ENCODE data around the gene HNRNPF.
"Not testable (repeated sequence)": the region's sequence is repeated elsewhere in the genome, so short reads cannot be mapped to it uniquely, and the experiment has no call there.

Gene HNRNPF

DNA sequence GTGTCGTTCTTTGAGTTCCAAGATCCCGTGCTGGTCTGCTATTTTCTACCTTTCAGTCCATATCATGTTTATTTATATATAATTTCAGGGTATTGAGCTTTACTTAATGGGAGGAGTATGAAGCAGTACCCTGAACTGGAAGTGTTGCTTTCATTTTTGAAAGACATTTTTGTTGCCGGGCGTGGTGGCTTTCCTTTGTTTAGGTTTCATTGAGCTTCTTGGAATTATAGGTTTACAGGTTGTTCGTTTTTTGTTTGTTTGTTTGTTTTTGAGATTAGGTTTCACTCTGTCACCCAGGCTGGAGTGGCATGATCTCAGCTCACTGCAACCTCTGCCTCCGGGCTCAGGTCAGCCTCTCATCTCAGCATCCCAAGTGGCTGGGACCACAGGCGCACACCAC, 35.3 kb upstream of the HNRNPF start:
- Histone ChIP-seq H3K36me3 (ENCODE audit: control insufficient read depth in 1 of 2, insufficient read depth in 2 of 2, low read length in 2 of 2) (no peaks in the 10 kb centered on the region), H3K9ac (ENCODE audit: low read depth in 1 of 2, low read length in 2 of 2) (no peak overlapping the region), H3K4me3 (ENCODE audit: low read depth in 1 of 2, low read length in 2 of 2) (no peak overlapping the region), H3K27me3 (ENCODE audit: control insufficient read depth in 1 of 2, insufficient read depth in 2 of 2, low read length in 2 of 2) (no peaks in the 10 kb centered on the region), H3K4me1 (ENCODE audit: control insufficient read depth in 1 of 2, insufficient read depth in 2 of 2, low read length in 2 of 2) (no peaks in the 10 kb centered on the region), H3K9me3 (ENCODE audit: control insufficient read depth in 1 of 2, low read length in 2 of 2) (no peaks in the 10 kb centered on the region), H3K27ac (ENCODE audit: low read depth, low read length) (no peak overlapping the region)

DNA sequence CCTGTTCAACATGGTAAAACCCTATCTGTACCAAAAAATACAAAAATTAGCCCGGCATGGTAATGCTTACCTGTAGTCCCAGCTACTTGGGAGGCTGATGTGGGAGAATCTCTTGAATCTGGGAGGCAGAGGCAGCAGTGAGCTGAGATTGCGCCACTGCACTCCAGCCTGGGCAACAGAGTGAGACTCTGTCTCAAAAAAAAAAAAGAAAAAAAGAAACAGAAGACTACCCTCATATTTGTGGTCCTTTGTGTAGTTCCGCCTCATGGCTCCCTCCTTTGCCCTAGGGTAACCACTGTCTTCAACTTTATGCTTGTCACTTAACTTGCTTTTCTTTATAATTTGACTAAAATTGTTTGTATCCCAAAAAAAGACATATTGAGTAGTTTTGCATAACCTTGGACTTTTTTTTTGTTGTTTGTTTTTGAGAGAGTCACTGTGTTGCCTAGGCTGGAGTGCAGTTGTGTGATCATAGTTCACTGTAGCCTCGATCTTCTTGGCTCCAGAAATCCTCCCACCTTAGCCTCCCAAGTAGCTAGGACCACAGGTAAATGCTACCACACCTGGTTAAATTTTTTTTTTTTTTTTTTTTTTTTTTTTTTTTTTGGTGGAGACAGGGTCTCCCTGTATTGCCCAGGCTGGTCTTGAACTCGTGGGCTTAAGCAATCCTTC, 31.6 kb upstream of the HNRNPF start:
- H3K27ac ChIP-seq (ENCODE audit: low read depth, low read length) = no peak overlapping the region
- H3K9ac ChIP-seq (ENCODE audit: low read depth in 1 of 2, low read length in 2 of 2) = no peak overlapping the region
- no peaks in the 10 kb centered on the region for H3K9me3 ChIP-seq (ENCODE audit: control insufficient read depth in 1 of 2, low read length in 2 of 2)
- H3K4me1 ChIP-seq (ENCODE audit: control insufficient read depth in 1 of 2, insufficient read depth in 2 of 2, low read length in 2 of 2) = peaks cover 0 to 4% of the 10 kb centered on the region in 2 donors
- H3K36me3 ChIP-seq (ENCODE audit: control insufficient read depth in 1 of 2, insufficient read depth in 2 of 2, low read length in 2 of 2) = no peaks in the 10 kb centered on the region
- no peaks in the 10 kb centered on the region for H3K27me3 ChIP-seq (ENCODE audit: control insufficient read depth in 1 of 2, insufficient read depth in 2 of 2, low read length in 2 of 2)
- H3K4me3 ChIP-seq (ENCODE audit: low read depth in 1 of 2, low read length in 2 of 2) = no peak overlapping the region

DNA sequence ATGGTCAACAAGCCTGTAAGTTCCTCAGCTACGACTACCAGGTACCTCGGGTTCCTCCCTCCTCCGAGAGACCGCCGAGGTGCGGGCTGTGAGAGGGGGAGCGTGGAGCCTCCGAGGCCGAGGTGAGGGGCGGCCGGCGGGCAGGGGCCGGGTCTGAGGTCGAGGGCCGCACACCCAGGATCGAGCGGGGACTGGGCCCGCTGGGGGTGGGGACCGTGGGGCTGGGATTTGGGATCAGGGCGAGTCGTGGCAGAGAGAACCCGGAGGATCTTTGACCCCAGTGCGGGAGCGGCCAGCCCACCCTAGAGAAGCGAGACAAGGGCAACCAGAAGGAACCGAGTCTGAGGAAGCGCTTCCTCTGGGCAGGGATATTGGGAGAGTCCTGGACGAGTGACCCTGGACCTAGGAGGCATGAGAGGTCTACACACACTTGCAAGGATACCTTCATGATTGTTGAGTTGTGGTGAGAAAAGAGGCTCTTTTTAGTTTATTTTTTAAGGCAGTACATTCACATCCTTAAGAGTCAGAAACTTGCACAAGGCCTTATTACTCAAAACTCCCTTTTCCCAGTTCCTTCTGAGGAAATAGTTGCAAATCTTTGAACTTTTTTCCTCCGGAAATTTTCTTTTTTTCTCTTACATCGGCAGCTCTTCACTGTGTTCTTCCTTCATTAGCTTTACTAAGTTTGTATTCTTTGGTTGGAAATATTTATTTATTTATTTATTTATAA, 28.3 kb upstream of the HNRNPF start:
- Histone ChIP-seq H3K27me3 (ENCODE audit: control insufficient read depth in 1 of 2, insufficient read depth in 2 of 2, low read length in 2 of 2) (no peaks in the 10 kb centered on the region), H3K9me3 (ENCODE audit: control insufficient read depth in 1 of 2, low read length in 2 of 2) (no peaks in the 10 kb centered on the region), H3K4me1 (ENCODE audit: control insufficient read depth in 1 of 2, insufficient read depth in 2 of 2, low read length in 2 of 2) (peaks cover 0 to 4% of the 10 kb centered on the region in 2 donors), H3K36me3 (ENCODE audit: control insufficient read depth in 1 of 2, insufficient read depth in 2 of 2, low read length in 2 of 2) (no peaks in the 10 kb centered on the region), H3K27ac (ENCODE audit: low read depth, low read length) (peak overlapping the region; percentile 99), H3K9ac (ENCODE audit: low read depth in 1 of 2, low read length in 2 of 2) (peak overlapping the region; percentile 93 to 98), H3K4me3 (ENCODE audit: low read depth in 1 of 2, low read length in 2 of 2) (peak overlapping the region; percentile 92 to 95)

DNA sequence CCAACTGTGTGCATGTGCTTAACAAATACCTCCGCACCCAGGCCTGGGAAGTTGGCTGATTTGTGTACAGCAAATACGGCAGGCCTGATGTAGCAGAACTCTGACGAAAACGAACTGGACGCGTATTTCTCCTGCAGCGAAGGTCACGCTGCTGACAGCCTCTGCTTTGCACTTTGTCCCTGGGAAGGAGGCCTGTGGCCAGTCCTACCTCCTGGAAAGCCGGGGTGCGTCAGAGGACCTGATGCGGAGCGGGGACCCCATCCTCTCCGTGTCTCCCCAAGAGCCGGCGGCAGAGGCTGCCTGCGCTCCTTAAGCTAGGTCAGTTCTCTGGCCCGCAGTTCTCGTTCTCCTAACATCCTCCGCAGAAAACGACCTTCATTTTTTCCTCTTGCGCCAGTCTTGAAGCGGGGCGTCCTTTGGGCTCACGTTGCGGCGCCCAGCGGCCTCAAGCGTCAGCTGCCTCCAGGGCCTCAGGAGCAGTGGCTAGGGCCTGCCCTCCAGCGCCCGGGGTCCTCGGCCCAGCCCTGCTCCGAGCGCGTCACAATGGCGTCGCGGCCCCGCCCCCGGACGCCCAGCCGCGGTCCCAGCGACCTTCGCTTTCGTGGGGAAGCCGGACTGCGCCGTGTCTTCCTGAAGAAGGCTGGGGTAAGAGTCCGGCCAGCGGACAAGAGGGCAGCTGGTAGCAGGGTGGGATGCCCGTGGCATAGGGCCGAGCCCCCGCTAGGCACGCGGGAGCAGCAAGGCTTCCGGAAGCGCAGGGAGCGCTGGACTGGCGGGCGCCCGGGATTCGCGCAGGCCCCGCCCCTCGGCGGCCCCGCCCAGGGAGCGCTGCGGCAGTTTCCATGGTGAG, 27.5 kb upstream of the HNRNPF start, which contains the start of gene ZNF487:
Gene ZNF487 (plus strand): TSS at position 821 of the 850 bp plus-strand sequence. CDS start 38,703 bp downstream, outside the sequence.
- peak within 1 kb of the TSS; percentile 98 to 100 for H3K9ac ChIP-seq (ENCODE audit: low read depth in 1 of 2, low read length in 2 of 2)
- no peaks in the 10 kb centered on the region for H3K27me3 ChIP-seq (ENCODE audit: control insufficient read depth in 1 of 2, insufficient read depth in 2 of 2, low read length in 2 of 2)
- H3K4me1 ChIP-seq (ENCODE audit: control insufficient read depth in 1 of 2, insufficient read depth in 2 of 2, low read length in 2 of 2) = peaks cover 0 to 4% of the 10 kb centered on the region in 2 donors
- peak within 1 kb of the TSS; percentile 99 for H3K27ac ChIP-seq (ENCODE audit: low read depth, low read length)
- no peaks in the 10 kb centered on the region for H3K9me3 ChIP-seq (ENCODE audit: control insufficient read depth in 1 of 2, low read length in 2 of 2)
- no peaks in the 10 kb centered on the region for H3K36me3 ChIP-seq (ENCODE audit: control insufficient read depth in 1 of 2, insufficient read depth in 2 of 2, low read length in 2 of 2)
- peak within 1 kb of the TSS; percentile 92 to 95 for H3K4me3 ChIP-seq (ENCODE audit: low read depth in 1 of 2, low read length in 2 of 2)

DNA sequence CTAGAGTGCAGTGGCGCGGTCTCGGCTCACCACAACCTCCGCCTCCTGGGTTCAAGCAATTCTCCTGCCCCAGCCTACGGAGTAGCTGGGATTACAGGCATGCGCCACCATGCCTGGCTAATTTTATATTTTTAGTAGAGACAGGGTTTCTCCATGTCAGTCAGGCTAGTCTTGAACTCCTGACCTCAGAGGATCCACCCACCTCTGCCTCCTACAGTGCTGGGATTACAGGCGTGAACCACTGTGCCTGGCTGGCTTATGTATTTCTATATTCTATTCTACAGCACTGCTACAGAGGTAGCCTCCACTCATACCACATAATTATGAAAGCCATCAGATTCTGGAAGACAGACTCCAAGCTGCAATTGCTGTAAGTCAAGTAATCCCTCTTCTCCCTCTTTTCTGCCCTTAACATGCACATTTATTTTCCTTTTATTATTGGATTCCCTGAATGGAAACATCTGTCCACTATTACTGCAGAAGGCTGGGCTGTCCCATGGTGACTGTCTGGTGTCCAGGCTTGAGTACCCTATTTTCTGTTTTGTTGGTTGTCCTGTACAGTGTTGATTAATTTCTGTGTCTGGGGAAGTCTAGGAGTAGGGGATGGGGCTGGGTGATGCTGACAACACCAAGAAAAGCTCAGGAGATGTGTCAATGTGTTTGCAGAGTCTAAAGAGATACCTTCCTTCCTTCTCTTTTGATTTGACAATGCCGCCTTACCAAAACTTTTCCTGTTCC, 22.1 kb upstream of the HNRNPF start:
- no peak overlapping the region for H3K9ac ChIP-seq (ENCODE audit: low read depth in 1 of 2, low read length in 2 of 2)
- no peaks in the 10 kb centered on the region for H3K27me3 ChIP-seq (ENCODE audit: control insufficient read depth in 1 of 2, insufficient read depth in 2 of 2, low read length in 2 of 2)
- no peak overlapping the region for H3K4me3 ChIP-seq (ENCODE audit: low read depth in 1 of 2, low read length in 2 of 2)
- no peaks in the 10 kb centered on the region for H3K36me3 ChIP-seq (ENCODE audit: control insufficient read depth in 1 of 2, insufficient read depth in 2 of 2, low read length in 2 of 2)
- H3K9me3 ChIP-seq (ENCODE audit: control insufficient read depth in 1 of 2, low read length in 2 of 2) = no peaks in the 10 kb centered on the region
- H3K4me1 ChIP-seq (ENCODE audit: control insufficient read depth in 1 of 2, insufficient read depth in 2 of 2, low read length in 2 of 2) = no peaks in the 10 kb centered on the region
- no peak overlapping the region for H3K27ac ChIP-seq (ENCODE audit: low read depth, low read length)

DNA sequence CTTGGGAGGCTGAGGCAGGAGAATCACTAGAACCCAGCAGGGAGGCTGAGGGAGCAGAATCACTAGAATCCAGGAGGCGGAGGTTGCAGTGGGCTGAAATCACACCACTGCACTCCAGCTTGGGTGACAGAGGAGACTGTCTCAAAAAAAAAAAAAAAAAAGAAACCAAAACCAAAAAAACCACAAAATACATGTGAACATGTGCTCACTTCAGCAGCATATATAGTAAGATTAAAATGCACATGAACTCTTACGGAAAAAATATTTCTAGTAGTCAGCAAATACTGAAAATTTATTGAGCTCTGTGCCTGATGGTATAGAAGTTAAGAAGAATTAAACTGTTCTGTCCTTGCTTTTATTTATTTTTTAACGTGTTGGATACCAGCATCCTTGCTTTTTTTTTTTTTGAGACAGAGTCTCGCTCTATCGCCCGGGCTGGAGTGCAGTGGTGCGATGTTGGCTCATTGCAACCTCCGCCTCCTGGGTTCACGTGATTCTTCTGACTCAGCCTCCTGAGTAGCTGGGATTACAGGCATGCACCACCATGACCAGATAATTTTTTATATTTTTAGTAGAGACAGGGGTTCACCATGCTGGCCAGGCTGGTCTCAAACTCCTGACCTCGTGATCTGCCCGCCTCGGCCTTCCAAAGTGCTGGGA, 18.3 kb upstream of the HNRNPF start:
- Histone ChIP-seq H3K4me1 (ENCODE audit: control insufficient read depth in 1 of 2, insufficient read depth in 2 of 2, low read length in 2 of 2) (no peaks in the 10 kb centered on the region), H3K9ac (ENCODE audit: low read depth in 1 of 2, low read length in 2 of 2) (no peak overlapping the region), H3K4me3 (ENCODE audit: low read depth in 1 of 2, low read length in 2 of 2) (no peak overlapping the region), H3K27ac (ENCODE audit: low read depth, low read length) (no peak overlapping the region), H3K27me3 (ENCODE audit: control insufficient read depth in 1 of 2, insufficient read depth in 2 of 2, low read length in 2 of 2) (no peaks in the 10 kb centered on the region), H3K9me3 (ENCODE audit: control insufficient read depth in 1 of 2, low read length in 2 of 2) (no peaks in the 10 kb centered on the region), H3K36me3 (ENCODE audit: control insufficient read depth in 1 of 2, insufficient read depth in 2 of 2, low read length in 2 of 2) (no peaks in the 10 kb centered on the region)

DNA sequence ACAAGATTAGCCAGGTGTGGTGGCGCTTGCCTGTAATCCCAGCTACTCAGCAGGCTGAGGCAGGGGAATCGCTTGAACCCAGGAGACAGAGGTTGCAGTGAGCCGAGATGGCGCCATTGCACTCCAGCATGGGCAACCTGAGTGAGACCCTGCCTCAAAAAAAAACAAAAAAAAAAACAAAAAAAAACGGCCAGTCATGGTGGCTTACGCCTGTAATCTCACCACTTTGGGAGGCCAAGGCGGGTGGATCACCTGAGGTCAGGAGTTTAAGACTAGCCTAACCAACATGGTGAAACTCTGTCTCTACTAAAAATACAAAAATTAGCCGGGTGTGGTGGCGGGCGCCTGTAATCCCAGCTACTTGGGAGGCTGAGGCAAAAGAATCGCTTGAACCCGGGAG, 17.5 kb upstream of the HNRNPF start:
- H3K9me3 ChIP-seq (ENCODE audit: control insufficient read depth in 1 of 2, low read length in 2 of 2); H3K27ac ChIP-seq (ENCODE audit: low read depth, low read length); H3K4me1 ChIP-seq (ENCODE audit: control insufficient read depth in 1 of 2, insufficient read depth in 2 of 2, low read length in 2 of 2); H3K27me3 ChIP-seq (ENCODE audit: control insufficient read depth in 1 of 2, insufficient read depth in 2 of 2, low read length in 2 of 2); H3K4me3 ChIP-seq (ENCODE audit: low read depth in 1 of 2, low read length in 2 of 2); H3K36me3 ChIP-seq (ENCODE audit: control insufficient read depth in 1 of 2, insufficient read depth in 2 of 2, low read length in 2 of 2); H3K9ac ChIP-seq (ENCODE audit: low read depth in 1 of 2, low read length in 2 of 2): not testable (repeated sequence)

DNA sequence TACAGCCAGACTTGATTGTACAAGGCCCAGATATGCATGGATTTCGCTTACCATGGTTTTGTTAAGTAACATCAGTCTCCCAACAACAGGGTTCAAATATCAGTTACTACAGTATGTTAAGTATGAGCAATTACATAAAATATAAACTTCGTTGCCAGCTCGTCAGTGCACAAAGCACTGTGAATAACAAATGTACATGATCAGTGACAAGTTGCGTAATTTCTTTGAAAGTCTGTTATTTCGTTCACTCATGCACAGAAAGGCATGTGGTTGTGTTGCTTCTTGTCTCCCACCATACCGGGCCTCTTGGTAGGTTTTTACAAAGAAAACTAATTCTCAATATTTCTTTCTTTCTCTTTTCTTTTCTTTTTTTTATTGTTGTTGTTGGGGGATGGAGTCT, 15.4 kb upstream of the HNRNPF start:
- no peaks in the 10 kb centered on the region for H3K9me3 ChIP-seq (ENCODE audit: control insufficient read depth in 1 of 2, low read length in 2 of 2)
- no peaks in the 10 kb centered on the region for H3K36me3 ChIP-seq (ENCODE audit: control insufficient read depth in 1 of 2, insufficient read depth in 2 of 2, low read length in 2 of 2)
- peaks cover 12 to 14% of the 10 kb centered on the region in 2 donors for H3K4me1 ChIP-seq (ENCODE audit: control insufficient read depth in 1 of 2, insufficient read depth in 2 of 2, low read length in 2 of 2)
- H3K4me3 ChIP-seq (ENCODE audit: low read depth in 1 of 2, low read length in 2 of 2) = no peak overlapping the region
- no peak overlapping the region for H3K9ac ChIP-seq (ENCODE audit: low read depth in 1 of 2, low read length in 2 of 2)
- no peak overlapping the region for H3K27ac ChIP-seq (ENCODE audit: low read depth, low read length)
- no peaks in the 10 kb centered on the region for H3K27me3 ChIP-seq (ENCODE audit: control insufficient read depth in 1 of 2, insufficient read depth in 2 of 2, low read length in 2 of 2)

DNA sequence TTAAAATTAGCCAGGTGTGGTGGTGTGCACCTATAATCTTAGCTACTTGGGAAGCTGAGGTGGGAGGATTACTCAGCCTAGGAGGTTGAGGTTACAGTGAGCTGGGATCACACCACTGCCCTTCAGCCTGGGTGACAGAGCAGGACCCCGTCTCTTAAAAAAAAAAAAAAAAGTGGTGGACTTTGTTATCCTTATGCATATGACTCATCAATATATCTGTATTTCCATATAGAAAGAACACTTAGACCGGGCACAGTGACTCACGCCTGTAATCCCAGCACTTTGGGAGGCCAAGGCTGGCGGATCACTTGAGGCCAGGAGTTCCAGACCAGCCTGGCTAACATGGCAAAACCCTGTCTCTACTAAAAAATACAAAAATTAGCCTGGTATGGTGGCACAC, 13.0 kb upstream of the HNRNPF start:
- not testable (repeated sequence) for H3K36me3 ChIP-seq (ENCODE audit: control insufficient read depth in 1 of 2, insufficient read depth in 2 of 2, low read length in 2 of 2); H3K4me3 ChIP-seq (ENCODE audit: low read depth in 1 of 2, low read length in 2 of 2); H3K27me3 ChIP-seq (ENCODE audit: control insufficient read depth in 1 of 2, insufficient read depth in 2 of 2, low read length in 2 of 2); H3K9me3 ChIP-seq (ENCODE audit: control insufficient read depth in 1 of 2, low read length in 2 of 2)
- H3K27ac ChIP-seq (ENCODE audit: low read depth, low read length) = peak overlapping the region; percentile 96
- peaks cover 12 to 20% of the 10 kb centered on the region in 2 donors for H3K4me1 ChIP-seq (ENCODE audit: control insufficient read depth in 1 of 2, insufficient read depth in 2 of 2, low read length in 2 of 2)
- H3K9ac ChIP-seq (ENCODE audit: low read depth in 1 of 2, low read length in 2 of 2) = peak overlapping the region; percentile 79 to 87
